ENCODE results near the gene LAGE3. TPM values are rescaled to one million over a fixed set of nuclear protein-coding genes. Genes with fewer than 3 reads are reported as not detected.

The LAGE3 gene
- total and polyA plus RNA-seq, 2 of the 8 experiments (the other 6 are each of a cell fraction or from before 2014, with no cell fraction given), result 44.5 to 102 TPM

GRCh38 chrX:154526901-154527675, 48.0 kb upstream of the LAGE3 start:
- Histone ChIP-seq H2AFZ (ENCODE audit: low read length) (no peak overlapping the region), H3K56ac (replicated peaks; ENCODE audit: insufficient read length, low read depth, low read length) (no peak overlapping the region), H2AK5ac (ENCODE audit: low read depth, low read length) (no peak overlapping the region), H2BK12ac (ENCODE audit: low read depth, low read length) (peak overlapping the region; percentile 60; the same call in 1 of the 2 replicates), H4K5ac (ENCODE audit: insufficient read length, low read depth, low read length) (no peak overlapping the region), H4K91ac (replicated peaks; ENCODE audit: insufficient read length, low read length) (no peak overlapping the region), H3K4me3 (ENCODE audit: extremely low read depth in 1 of 4, insufficient read depth in 2 of 4, low read depth in 3 of 4, low read length in 4 of 4) (peak overlapping the region in 3 of 4 experiments; percentile 13 to 51 (median 18); a peak in 4 of 8 replicates), H3K18ac (ENCODE audit: extremely low read depth, low read length) (peak overlapping the region; percentile 71), H3K4me1 (replicated peaks in 1 of 4; ENCODE audit: control insufficient read depth in 3 of 4, insufficient read depth in 4 of 4, low read length in 3 of 4) (0 out of 7 replicates have a peak, but pooled peaks cover 0 to 3% (median 0%) of the 10 kb centered on the region in 4 experiments), H4K8ac (ENCODE audit: extremely low read depth, insufficient read depth, low read length) (peak overlapping the region; percentile 47; the same call in 1 of the 2 replicates), H3K79me2 (ENCODE audit: control insufficient read depth in 1 of 2, insufficient read depth in 2 of 2, low read length in 2 of 2) (no peaks in the 10 kb centered on the region), H3K27me3 (replicated peaks in 1 of 4; ENCODE audit: control insufficient read depth in 3 of 4, extremely low read depth in 1 of 4, insufficient read depth in 3 of 4, low read length in 3 of 4) (peaks cover 0 to 11% (median 2%) of the 10 kb centered on the region in 4 experiments; a peak in 4 of 7 replicates), H3K23me2 (ENCODE audit: low read depth, low read length) (peaks cover 2% of the 10 kb centered on the region; the same call in 1 of the 2 replicates), H3K23ac (ENCODE audit: insufficient read length) (no peak overlapping the region), H3K9ac (replicated peaks in 1 of 4; ENCODE audit: extremely low read depth in 1 of 4, low read depth in 3 of 4, low read length in 3 of 4) (peak overlapping the region in 1 of 4 experiments; percentile 44; a peak in 1 of 7 replicates), H4K20me1 (replicated peaks in 1 of 2; ENCODE audit: control insufficient read depth in 1 of 2, insufficient read depth in 2 of 2, low read length in 2 of 2) (peaks cover 0 to 2% of the 10 kb centered on the region in 2 experiments), H3K36me3 (ENCODE audit: control insufficient read depth in 2 of 4, insufficient read depth in 4 of 4, low read length in 3 of 4) (peaks cover 0 to under 1% (median under 1%) of the 10 kb centered on the region in 4 experiments; a peak in 2 of 8 replicates), H3K27ac (ENCODE audit: low read depth, low read length) (no peak overlapping the region), H3K79me1 (ENCODE audit: low read depth, low read length) (no peaks in the 10 kb centered on the region), H3K4ac (replicated peaks; ENCODE audit: insufficient read length, low read depth, low read length) (no peak overlapping the region), H3K14ac (ENCODE audit: insufficient read length) (no peak overlapping the region), H3K4me2 (ENCODE audit: insufficient read depth in 1 of 2, low read depth in 2 of 2, low read length in 2 of 2) (peak overlapping the region; percentile 60 to 84), H2BK15ac (ENCODE audit: low read length) (no peak overlapping the region), H2BK120ac (replicated peaks; ENCODE audit: low read depth, low read length) (no peak overlapping the region), H2BK20ac (ENCODE audit: low read length) (no peak overlapping the region), H2BK5ac (ENCODE audit: low read depth, low read length) (no peak overlapping the region), H3K9me3 (ENCODE audit: insufficient read depth in 2 of 2, low read depth in 1 of 2, low read length in 1 of 2) (no peaks in the 10 kb centered on the region)
- peak in 1 of 2 experiments; percentile 74 for DNase-seq (ENCODE audit: low read depth in 1 of 2, low spot score in 2 of 2)
- 24% methylated on average over 10 of the region's 15 CpGs; no CpG with 5 or more reads in 1 of the 2 experiments for WGBS, 2 experiments (ENCODE audit: extremely low coverage in 1 of 2, insufficient coverage in 1 of 2, insufficient read length in 1 of 2, insufficient replicate concordance in 2 of 2, low coverage in 1 of 2, low lambda C conversion rate in 2 of 2, missing lambda C conversion rate in 1 of 2)
- ChIA-PET CTCF (ENCODE audit: partially characterized antibody) (interaction anchor here (0.6 to 1.8 kb wide), 14 partner anchors 8 to 210 kb away, joined by 3 to 7 read pairs (median 4); no protein-coding TSS in a partner anchor), POLR2A (ENCODE audit: partially characterized antibody) (interaction anchor here (0.7 to 1.8 kb wide), 13 partner anchors 10 to 156 kb away, joined by 3 to 15 read pairs (median 3); partner anchors contain the start of gene RPL10)
- FAIRE-seq, result peak; percentile 62
- TF ChIP-seq CTCF (IDR thresholded peaks at IDR 0.05; ENCODE audit: control extremely low read depth in 1 of 3, insufficient read depth in 1 of 3, low read depth in 1 of 3, low read length in 3 of 3) (peak in 2 of 3 experiments; percentile 40 to 50; a peak in 3 of 4 replicates), ATF2 (IDR thresholded peaks at IDR 0.05; ENCODE audit: low read length) (no peak), TEAD4 (IDR thresholded peaks at IDR 0.05; ENCODE audit: low read depth, low read length) (no peak), SIN3A (conservative IDR thresholded peaks at IDR 0.05 in 1 of 2, IDR thresholded peaks at IDR 0.05 in 1 of 2; ENCODE audit: low read depth in 1 of 2, low read length in 2 of 2) (no peak), EGR1 (IDR thresholded peaks at IDR 0.05; ENCODE audit: borderline replicate concordance, low read depth, low read length) (no peak), TAF1 (IDR thresholded peaks at IDR 0.05; ENCODE audit: low read depth, low read length) (0 out of 2 replicates have a peak, but pooled peaks have one; percentile 22)
